ENCODE measurements around the gene GTPBP3. TPM values are rescaled to one million over a fixed set of nuclear protein-coding genes. Genes with fewer than 3 reads are reported as not detected.

The GTPBP3 gene
- total and polyA plus RNA-seq, 2 experiments from 2014 or later: 34.9 to 95.6 TPM

DNA sequence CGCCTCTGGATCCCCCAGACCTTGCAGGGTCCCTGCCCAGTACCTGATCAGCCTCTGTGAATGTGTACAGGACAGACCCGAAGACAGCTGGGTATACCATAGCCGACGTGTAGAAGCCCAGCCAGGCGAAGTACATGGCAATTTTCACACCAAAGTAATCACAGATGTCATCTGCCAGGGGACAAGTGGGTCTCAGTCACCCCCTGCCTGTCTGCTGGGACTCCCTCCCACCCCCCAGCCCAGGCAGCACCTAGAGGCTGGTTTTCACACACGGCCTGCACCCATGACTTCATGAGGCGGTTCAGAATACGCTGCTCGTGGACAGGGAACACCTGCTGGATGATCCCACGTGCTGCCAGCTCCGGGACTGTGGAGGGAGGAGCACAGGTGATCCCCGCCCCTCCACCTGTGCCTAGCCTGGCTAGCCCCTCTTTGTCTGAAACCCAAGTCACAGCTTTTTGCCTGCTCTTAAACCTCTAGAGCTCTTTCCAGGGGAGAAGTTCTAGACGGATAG is 6.3 kb upstream of the GTPBP3 start:
- H3K36me3 ChIP-seq: no peaks in the 10 kb centered on the region
- TF ChIP-seq, protein P1, sequence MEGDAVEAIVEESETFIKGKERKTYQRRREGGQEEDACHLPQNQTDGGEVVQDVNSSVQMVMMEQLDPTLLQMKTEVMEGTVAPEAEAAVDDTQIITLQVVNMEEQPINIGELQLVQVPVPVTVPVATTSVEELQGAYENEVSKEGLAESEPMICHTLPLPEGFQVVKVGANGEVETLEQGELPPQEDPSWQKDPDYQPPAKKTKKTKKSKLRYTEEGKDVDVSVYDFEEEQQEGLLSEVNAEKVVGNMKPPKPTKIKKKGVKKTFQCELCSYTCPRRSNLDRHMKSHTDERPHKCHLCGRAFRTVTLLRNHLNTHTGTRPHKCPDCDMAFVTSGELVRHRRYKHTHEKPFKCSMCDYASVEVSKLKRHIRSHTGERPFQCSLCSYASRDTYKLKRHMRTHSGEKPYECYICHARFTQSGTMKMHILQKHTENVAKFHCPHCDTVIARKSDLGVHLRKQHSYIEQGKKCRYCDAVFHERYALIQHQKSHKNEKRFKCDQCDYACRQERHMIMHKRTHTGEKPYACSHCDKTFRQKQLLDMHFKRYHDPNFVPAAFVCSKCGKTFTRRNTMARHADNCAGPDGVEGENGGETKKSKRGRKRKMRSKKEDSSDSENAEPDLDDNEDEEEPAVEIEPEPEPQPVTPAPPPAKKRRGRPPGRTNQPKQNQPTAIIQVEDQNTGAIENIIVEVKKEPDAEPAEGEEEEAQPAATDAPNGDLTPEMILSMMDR (IDR thresholded peaks at IDR 0.05; ENCODE audit: low read depth, low read length): no peak
- peaks cover 4% of the 10 kb centered on the region for H3K4me1 ChIP-seq (ENCODE audit: low read depth)
- no peaks in the 10 kb centered on the region for H3K9me3 ChIP-seq (ENCODE audit: low read depth)
- no peak overlapping the region for H3K4me3 ChIP-seq
- H3K27ac ChIP-seq: no peak overlapping the region
- peaks cover 13% of the 10 kb centered on the region for H3K27me3 ChIP-seq
- DNase-seq (ENCODE audit: low read depth in 1 of 2, low spot score in 1 of 2): no peak

DNA sequence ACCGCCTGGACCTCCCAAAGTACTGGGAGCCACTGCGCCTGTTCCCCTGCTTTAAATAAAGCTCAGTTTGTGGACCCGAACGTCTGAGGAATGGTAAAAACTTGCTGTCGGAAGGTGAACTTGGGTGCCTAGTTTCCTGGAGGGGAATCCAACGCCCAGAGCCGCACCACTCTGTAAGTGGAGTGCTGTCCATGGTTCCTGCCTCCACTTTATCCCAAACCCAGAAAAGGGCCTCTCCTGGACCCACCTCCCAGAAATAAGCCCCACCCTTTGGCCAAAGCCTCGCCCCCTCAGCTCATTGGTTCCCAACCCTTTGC is 5.0 kb upstream of the GTPBP3 start:
- TF ChIP-seq, protein P1 (IDR thresholded peaks at IDR 0.05; ENCODE audit: low read depth, low read length): no peak
- no peaks in the 10 kb centered on the region for H3K36me3 ChIP-seq
- H3K4me1 ChIP-seq (ENCODE audit: low read depth): peaks cover 2% of the 10 kb centered on the region

DNA sequence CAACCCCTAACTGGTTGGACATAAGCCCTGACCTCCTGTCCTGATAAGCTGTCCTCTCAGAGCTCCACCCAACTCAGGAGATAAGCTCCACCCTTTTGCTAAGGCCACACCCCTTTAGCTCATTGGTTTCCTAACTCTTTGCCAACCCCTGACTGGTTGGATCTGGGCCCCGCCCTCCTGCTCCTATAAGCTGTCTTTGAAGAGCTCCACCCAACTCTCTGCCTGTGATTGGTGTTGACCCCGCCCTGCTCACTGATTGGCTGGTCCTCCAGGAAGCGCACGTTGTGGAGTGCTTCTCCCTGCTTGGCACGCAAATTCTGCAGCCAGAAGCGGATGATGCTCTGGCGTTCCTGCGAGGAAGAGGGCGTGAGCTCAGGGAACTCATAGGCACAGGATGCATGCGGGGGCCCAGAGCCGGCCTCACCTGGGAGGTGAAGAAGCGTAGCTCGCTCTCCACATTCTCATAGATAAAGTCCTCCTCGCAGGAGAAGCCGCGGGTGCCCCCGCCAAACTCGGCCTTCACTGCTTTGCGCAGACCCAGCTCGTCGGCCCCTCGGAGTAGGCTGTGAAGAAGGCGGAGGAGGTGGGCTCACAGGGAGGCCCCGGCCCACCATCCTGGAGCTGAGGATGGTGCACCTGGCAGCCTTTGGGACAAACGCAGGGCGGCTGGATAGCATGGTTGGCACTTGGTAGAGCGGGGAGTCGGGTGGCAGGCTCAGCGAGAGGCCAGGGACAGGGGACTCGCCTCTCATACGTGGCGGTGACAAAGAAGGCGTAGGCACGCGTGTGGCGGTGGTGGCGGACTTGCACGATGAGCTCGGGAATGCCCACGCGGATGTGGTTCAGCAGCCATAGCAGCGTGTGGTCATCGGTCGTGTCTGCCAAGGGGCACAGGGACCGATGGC is 4.4 kb upstream of the GTPBP3 start:
- peak; percentile 65 to 68 for DNase-seq (ENCODE audit: low read depth in 1 of 2, low spot score in 1 of 2)
- Histone ChIP-seq H3K4me3 (no peak overlapping the region), H3K27me3 (peaks cover 13% of the 10 kb centered on the region), H3K9me3 (ENCODE audit: low read depth) (no peaks in the 10 kb centered on the region), H3K4me1 (ENCODE audit: low read depth) (no peaks in the 10 kb centered on the region), H3K27ac (no peak overlapping the region), H3K36me3 (no peaks in the 10 kb centered on the region)
- TF ChIP-seq, protein P1 (IDR thresholded peaks at IDR 0.05; ENCODE audit: low read depth, low read length): no peak

More for the DNA sequence above, 5.0 kb upstream of the GTPBP3 start:
- Histone ChIP-seq H3K9me3 (ENCODE audit: low read depth) (no peaks in the 10 kb centered on the region), H3K4me3 (no peak overlapping the region), H3K27ac (no peak overlapping the region), H3K27me3 (peaks cover 13% of the 10 kb centered on the region)
- DNase-seq (ENCODE audit: low read depth in 1 of 2, low spot score in 1 of 2): no peak

DNA sequence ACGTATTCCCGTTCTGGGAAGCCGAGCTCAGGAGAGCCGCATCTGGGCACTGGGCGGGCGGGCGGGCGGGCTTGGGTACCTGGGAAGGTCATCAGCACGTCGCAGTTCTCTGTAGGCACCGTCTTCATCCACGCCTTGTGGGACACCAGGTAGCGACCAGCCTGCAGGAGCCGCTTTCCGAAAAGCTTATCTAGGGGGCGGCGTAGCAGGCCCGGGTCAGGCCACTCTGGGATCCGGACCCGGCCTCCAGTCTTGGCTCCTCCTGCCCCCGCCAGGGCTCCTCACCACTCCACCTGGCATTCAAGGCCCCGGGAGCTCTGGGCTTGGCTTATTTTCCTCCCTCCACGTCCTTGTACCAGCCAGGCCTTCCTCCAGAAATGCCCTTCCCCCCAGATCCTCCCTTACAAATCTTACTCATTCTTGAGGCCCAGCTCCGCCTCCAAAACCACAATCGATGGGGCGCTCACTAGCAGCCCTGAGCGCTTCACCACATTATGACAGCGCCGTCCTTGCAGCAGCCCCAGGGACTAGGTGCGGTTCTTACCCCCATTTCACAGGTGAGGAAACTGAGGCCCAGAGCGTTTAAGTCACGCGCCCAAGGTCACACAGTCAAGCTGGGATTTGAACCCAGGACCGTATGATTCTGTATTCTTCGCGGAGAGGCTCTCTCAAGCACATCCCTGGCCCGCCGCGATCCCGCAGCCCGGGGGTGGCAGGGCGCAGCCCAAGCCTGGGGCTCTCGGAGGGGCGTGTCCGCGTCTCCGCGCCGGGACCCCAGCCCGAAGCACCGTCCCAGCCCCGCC is 3.5 kb upstream of the GTPBP3 start:
- H3K9me3 ChIP-seq (ENCODE audit: low read depth): no peaks in the 10 kb centered on the region
- H3K27me3 ChIP-seq: peaks cover 11% of the 10 kb centered on the region
- TF ChIP-seq, protein P1 (IDR thresholded peaks at IDR 0.05; ENCODE audit: low read depth, low read length): peak; percentile 2
- peaks cover 4% of the 10 kb centered on the region for H3K4me1 ChIP-seq (ENCODE audit: low read depth)
- peak overlapping the region; percentile 64 for H3K4me3 ChIP-seq
- peak overlapping the region; percentile 63 for H3K27ac ChIP-seq
- peak in 1 of 2 donors; percentile 89 for DNase-seq (ENCODE audit: low read depth in 1 of 2, low spot score in 1 of 2)
- no peaks in the 10 kb centered on the region for H3K36me3 ChIP-seq

All from cardiac muscle cell (in vitro differentiated cells and primary cell).